Stomach (tissue), 9 donors: Measurements from ENCODE around the gene UNC80. TPM values are rescaled to one million over a fixed set of nuclear protein-coding genes. Genes with fewer than 3 reads are reported as not detected.
A peak's percentile ranks its signal among the peaks of the same experiment; 100 is the strongest.

ENCODE experiments used
- DNase-seq, 2 donors: peaks; one replicate each; pipeline versions ENCODE4 v3.0.0 to v3.0.0-alpha.2; 2013 to 2019
- H3K27ac ChIP-seq, 5 donors: fragments of 200-600 bp in 4 of 5; sonication (generic) in 4 of 5; one replicate each; pipeline ENCODE4 v1.5.1; 2013 to 2019; ENCODE audit warnings: mild to moderate bottlenecking in 1 of 5, moderate library complexity in 1 of 5
- H3K27me3 ChIP-seq, 3 donors: fragments of 200-600 bp; sonication (generic); one replicate each; pipeline ENCODE4 v1.5.1; 2017 to 2019; ENCODE audit warnings: mixed run types in 1 of 3
- H3K36me3 ChIP-seq, 4 donors: fragments of 200-600 bp; sonication (generic); 1 replicate in 3 of 4; 2 replicates in 1 of 4; pipeline ENCODE4 v1.5.1; 2016 to 2019
- H3K4me1 ChIP-seq, 4 donors: fragments of 200-600 bp; sonication (generic); one replicate each; pipeline ENCODE4 v1.5.1; 2016 to 2019
- H3K4me3 ChIP-seq, 4 donors: fragments of 200-600 bp; sonication (generic) in 3 of 4; one replicate each; pipeline ENCODE4 v1.5.1; 2016 to 2019; ENCODE audit warnings: mild to moderate bottlenecking in 1 of 4
- H3K9me3 ChIP-seq, 4 donors: fragments of 200-600 bp; sonication (generic); one replicate each; pipeline ENCODE4 v1.5.1; 2016 to 2019
- EP300 ChIP-seq: sonication (generic); formaldehyde crosslinking; IDR thresholded peaks from one replicate; pipeline ENCODE4 v1.6.1; 2017; ENCODE audit warnings: antibody characterized with exemption
- POLR2A ChIP-seq, 4 donors: fragments of 450-650 bp; IDR thresholded peaks; one replicate each; pipeline ENCODE4 v1.6.1; 2016; ENCODE audit warnings: antibody characterized with exemption in 4 of 4, control low read depth in 2 of 4, mild to moderate bottlenecking in 1 of 4, moderate library complexity in 1 of 4
- POLR2AphosphoS5 ChIP-seq, 3 donors: sonication (generic); formaldehyde crosslinking; IDR thresholded peaks; one replicate each; pipeline ENCODE4 v1.6.1; 2016; ENCODE audit warnings: antibody characterized with exemption in 3 of 3
- WGBS, 5 donors: extraction: QIAGEN DNeasy Blood & Tissue Kit in 3 of 5; methylation state at CpG; one replicate each; pipeline versions ENCODE4 v1.1.5 to v1.1.7; 2013 to 2018; 5-methylcytosine and 5-hydroxymethylcytosine counted together
- intact Hi-C: fragments of 100-400 bp; cut with DNase I; formaldehyde crosslinking; loops from one replicate; pipeline ENCODE4 v1.15.1; 2023; ENCODE audit warnings: low total_unique reads
- polyA plus RNA-seq, 3 donors: library from polyadenylated mRNA; stranded (reverse); fragments of 200-250 nt; gene quantifications; one replicate each; pipeline ENCODE4 v1.2.3, GENCODE V29; 2013
- total RNA-seq, 5 donors: library from RNA; depleted of rRNA; stranded (reverse); fragments of >200 nt; gene quantifications; one replicate each; pipeline versions ENCODE4 v1.1.0 to v1.2.3, GENCODE V29; 2014 to 2016
- TF ChIP-seq, protein P1 (sequence below), 7 experiments: fragments of 450-650 bp in 4 of 7; fragments of 200-600 bp in 3 of 7; sonication (generic) in 3 of 7; IDR thresholded peaks; one replicate each; pipeline ENCODE4 v1.5.1; 2016 to 2019; ENCODE audit warnings: antibody characterized with exemption in 7 of 7, control low read depth in 2 of 7, mild to moderate bottlenecking in 1 of 7
- donor health status: healthy with polysubstance abuse.
- donor health status: Bipolar disorder and iron deficiency.
- donor health status: healthy.

Gene UNC80
- total and polyA plus RNA-seq, 8 donors = 0.08 to 5.1 (median 0.29) TPM; not detected in 1

DNA sequence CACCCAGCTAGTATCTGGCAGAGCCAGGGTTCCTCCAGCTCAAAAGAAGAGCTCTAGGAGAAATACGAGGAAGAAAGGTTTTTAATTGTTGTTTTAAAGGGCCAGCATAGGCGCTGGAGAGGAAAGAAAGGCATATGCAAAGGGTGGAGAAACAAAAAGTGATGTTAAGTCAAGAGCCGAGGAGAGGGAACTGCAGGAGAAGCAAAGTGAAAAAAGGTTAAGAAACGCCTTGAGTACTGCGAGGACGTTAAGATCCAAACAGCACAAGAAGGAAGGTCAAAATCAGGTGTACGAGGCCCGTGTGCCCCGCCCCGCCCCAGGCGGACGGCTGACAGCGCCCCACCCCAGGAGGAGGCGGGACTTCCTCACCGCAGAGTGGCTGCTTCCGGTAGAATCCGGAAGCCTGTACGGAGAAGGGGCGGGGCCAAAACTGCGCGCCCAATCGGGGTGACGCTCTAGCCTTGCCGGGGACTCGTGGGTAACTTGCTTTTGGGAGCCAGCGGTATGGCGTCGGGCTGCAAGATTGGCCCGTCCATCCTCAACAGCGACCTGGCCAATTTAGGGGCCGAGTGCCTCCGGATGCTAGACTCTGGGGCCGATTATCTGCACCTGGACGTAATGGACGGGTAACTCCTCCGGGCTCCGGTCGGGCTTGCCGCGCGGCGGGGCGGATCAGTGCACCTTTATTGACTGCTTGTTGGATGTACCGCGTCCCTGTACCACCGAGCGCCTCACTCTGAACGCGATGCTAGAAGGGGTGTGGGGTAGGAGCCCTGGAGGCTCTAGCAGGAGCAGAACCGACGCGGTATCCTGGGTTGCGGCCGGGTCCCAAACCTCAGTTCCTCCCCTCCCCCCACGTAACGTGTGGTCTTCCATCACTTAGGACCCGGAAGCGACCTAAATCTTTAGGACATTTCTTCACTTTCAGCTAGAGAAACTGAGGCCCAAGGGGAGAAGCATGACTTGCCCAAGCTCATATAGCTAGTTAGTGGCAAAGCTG lies 230.8 kb downstream of the UNC80 start, which contains the start of gene RPE:
Gene RPE, plus strand, starts transcription at position 481 of the 1,000 bp plus-strand sequence. Its CDS starts 24 bp downstream, at position 505.
- TF ChIP-seq POLR2A (IDR thresholded peaks at IDR 0.05) (no peak), POLR2AphosphoS5 (IDR thresholded peaks at IDR 0.05) (peak; percentile 70 to 93 (median 82))
- Histone ChIP-seq H3K27ac (peak within 1 kb of the TSS; percentile 74 to 87 (median 85)), H3K27me3 (no peaks in the 10 kb centered on the region), H3K9me3 (no peaks in the 10 kb centered on the region), H3K36me3 (peaks cover 0 to 5% (median 1%) of the 10 kb centered on the region in 4 donors), H3K4me3 (peak within 1 kb of the TSS; percentile 83 to 100 (median 98)), H3K4me1 (peaks cover 29 to 52% (median 42%) of the 10 kb centered on the region in 4 donors)
- WGBS, 5 donors = 0 to 1% (median 0%) methylated on average over 36 to 58 of the region's 58 CpGs
- intact Hi-C loops = no loop called here
- DNase-seq = peak; percentile 97 to 99

DNA sequence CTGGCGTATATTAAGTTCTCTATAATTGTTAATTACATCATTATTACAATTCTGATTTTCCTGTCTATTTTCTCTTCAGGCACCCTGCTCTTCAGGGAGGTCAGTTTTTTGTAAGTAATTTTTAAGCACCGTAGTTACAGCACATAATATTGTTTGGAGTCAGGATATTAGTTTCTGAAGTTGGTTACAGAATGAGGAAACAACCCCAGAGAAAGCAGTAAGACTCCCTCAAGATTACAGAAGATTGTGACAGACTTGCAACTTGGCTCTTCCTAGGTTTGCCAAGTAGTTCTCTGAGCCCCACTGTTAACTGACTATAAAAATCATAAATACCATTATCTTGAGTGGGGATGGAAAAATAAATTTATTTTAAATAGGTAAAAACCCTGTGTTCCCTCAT lies 231.7 kb downstream of the UNC80 start:
- intact Hi-C loops = no loop called here
- peaks cover 0 to 11% (median 6%) of the 10 kb centered on the region in 4 donors for H3K36me3 ChIP-seq
- peak overlapping the region; percentile 83 to 100 (median 98) for H3K4me3 ChIP-seq
- no peaks in the 10 kb centered on the region for H3K27me3 ChIP-seq
- no peak for TF ChIP-seq EP300
- no peak for TF ChIP-seq POLR2AphosphoS5 (IDR thresholded peaks at IDR 0.05)
- TF ChIP-seq, protein P1, sequence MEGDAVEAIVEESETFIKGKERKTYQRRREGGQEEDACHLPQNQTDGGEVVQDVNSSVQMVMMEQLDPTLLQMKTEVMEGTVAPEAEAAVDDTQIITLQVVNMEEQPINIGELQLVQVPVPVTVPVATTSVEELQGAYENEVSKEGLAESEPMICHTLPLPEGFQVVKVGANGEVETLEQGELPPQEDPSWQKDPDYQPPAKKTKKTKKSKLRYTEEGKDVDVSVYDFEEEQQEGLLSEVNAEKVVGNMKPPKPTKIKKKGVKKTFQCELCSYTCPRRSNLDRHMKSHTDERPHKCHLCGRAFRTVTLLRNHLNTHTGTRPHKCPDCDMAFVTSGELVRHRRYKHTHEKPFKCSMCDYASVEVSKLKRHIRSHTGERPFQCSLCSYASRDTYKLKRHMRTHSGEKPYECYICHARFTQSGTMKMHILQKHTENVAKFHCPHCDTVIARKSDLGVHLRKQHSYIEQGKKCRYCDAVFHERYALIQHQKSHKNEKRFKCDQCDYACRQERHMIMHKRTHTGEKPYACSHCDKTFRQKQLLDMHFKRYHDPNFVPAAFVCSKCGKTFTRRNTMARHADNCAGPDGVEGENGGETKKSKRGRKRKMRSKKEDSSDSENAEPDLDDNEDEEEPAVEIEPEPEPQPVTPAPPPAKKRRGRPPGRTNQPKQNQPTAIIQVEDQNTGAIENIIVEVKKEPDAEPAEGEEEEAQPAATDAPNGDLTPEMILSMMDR (IDR thresholded peaks at IDR 0.05) = no peak
- TF ChIP-seq POLR2A (IDR thresholded peaks at IDR 0.05) = no peak
- H3K9me3 ChIP-seq = no peaks in the 10 kb centered on the region
- H3K27ac ChIP-seq = peak overlapping the region in 3 of 5 donors; percentile 83 to 86 (median 85)
- 10 to 23% (median 16%) methylated on average over 2 of the region's 2 CpGs for WGBS, 5 donors
- DNase-seq = no peak
- peaks cover 29 to 59% (median 44%) of the 10 kb centered on the region in 4 donors for H3K4me1 ChIP-seq

DNA sequence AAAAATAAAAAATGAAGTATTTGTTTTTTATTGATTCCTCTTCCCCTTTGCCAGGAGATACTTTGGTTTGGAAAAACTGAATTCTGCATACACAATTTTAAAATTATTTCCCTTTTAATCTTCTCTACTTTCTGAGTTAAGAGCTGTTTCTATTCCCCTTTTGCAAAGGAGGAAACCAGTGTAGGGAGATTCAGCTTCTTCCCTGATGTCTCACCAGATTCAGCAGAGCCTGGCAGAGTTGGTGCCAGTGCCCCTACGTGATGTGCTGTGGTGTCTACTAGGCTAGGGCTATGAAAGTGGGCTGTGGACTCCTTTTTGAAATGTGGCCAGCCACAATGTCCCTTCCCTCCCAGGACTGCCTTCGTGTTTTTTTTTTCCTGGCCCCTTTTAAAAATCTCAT lies 233.2 kb downstream of the UNC80 start:
- Histone ChIP-seq H3K4me1 (peaks cover 33 to 74% (median 48%) of the 10 kb centered on the region in 4 donors), H3K9me3 (no peaks in the 10 kb centered on the region), H3K27ac (no peak overlapping the region), H3K4me3 (no peak overlapping the region), H3K27me3 (no peaks in the 10 kb centered on the region), H3K36me3 (peaks cover 0 to 20% (median 18%) of the 10 kb centered on the region in 4 donors)
- WGBS, 5 donors = 53 to 72% (median 60%) methylated on average over 2 of the region's 2 CpGs
- TF ChIP-seq POLR2AphosphoS5 (IDR thresholded peaks at IDR 0.05) (no peak), EP300 (no peak), POLR2A (IDR thresholded peaks at IDR 0.05) (no peak)
- TF ChIP-seq, protein P1 (IDR thresholded peaks at IDR 0.05) = no peak
- intact Hi-C loops = no loop called here
- DNase-seq = no peak

DNA sequence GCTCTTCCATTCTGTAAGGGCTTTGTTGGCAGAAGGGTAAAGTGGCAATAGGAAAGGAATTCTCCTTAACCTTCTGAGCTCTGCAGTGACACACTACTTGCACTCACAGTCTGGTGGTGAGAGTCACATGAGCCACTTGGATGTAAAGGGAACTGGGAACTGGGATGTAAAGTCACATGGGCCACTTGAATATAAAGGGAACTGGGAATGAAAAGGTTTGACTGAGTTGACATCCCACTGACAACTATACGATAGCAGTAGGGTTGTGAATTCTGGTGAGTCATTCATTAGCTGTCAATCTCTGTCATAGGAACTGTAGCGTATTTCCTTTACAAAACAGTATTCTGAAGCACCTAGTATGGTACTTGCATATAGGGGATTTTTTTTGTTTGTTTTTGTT lies 236.3 kb downstream of the UNC80 start:
- Histone ChIP-seq H3K9me3 (no peaks in the 10 kb centered on the region), H3K36me3 (peaks cover 0 to 43% (median 39%) of the 10 kb centered on the region in 4 donors), H3K27ac (no peak overlapping the region), H3K4me3 (no peak overlapping the region), H3K27me3 (no peaks in the 10 kb centered on the region), H3K4me1 (peaks cover 26 to 69% (median 45%) of the 10 kb centered on the region in 4 donors)
- 70 to 91% (median 89%) methylated on average over 2 of the region's 2 CpGs for WGBS, 5 donors
- intact Hi-C loops = no loop called here
- TF ChIP-seq POLR2AphosphoS5 (IDR thresholded peaks at IDR 0.05) (no peak), POLR2A (IDR thresholded peaks at IDR 0.05) (no peak), EP300 (no peak)
- TF ChIP-seq, protein P1 (IDR thresholded peaks at IDR 0.05) = no peak
- no peak for DNase-seq
